HL-60/S4 (cell line): ENCODE measurements around the gene ADCY10.

Experiments
- in situ Hi-C: fragments of 300-500 bp; cut with MboI; formaldehyde crosslinking; loops from 2 replicates; pipeline ENCODE4 v1.14.3; 2022; ENCODE audit warnings: low sequenced_read_pairs

Gene ADCY10

GRCh38 chr1:167784876-167785550, 128.9 kb downstream of the ADCY10 start:
- in situ Hi-C loops = no loop called here

DNA sequence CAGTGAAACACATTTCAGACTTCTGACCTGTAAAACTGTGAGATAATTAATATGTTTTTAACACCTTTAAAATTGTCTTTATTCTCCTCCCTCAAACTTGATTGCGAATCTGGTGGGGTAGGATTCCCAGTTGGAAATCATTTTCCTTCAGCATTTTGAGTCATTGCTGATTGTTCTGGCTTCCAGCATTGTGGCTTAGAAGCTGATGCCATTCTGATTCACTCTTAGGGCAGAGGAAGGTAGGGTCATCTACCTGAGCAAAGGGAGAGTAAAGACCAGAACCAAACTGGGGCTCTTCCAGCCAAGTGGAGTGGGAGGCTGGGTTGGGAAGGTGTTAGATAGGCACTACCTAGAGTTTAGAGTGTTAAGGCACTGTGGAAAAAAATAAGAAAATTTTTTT, 131.0 kb downstream of the ADCY10 start:
- in situ Hi-C loops = no loop called here

DNA sequence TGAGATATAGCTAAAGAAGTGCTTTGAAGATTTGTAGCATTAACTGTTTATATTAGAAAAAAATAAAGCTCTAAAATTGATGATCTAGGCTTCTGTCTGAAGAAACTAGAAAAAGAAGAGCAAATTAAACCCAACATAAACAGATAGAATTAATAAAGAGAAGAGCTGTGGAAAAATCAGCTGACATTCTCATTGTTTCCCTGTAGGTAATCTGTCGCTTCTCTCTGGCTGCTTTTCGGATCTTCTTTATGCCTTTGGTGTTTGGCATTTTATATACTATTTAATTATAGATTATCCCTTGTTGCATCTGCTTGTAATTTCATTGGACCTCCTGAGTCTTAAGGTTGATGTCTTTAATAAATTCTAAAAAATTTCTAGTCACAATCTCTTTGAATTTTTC, 132.4 kb downstream of the ADCY10 start:
- in situ Hi-C loops = no loop called here

- in situ Hi-C loops = no loop called here
These were observed 136.7 kb downstream of the ADCY10 start for GRCh38 chr1:167777269-167777650.

DNA sequence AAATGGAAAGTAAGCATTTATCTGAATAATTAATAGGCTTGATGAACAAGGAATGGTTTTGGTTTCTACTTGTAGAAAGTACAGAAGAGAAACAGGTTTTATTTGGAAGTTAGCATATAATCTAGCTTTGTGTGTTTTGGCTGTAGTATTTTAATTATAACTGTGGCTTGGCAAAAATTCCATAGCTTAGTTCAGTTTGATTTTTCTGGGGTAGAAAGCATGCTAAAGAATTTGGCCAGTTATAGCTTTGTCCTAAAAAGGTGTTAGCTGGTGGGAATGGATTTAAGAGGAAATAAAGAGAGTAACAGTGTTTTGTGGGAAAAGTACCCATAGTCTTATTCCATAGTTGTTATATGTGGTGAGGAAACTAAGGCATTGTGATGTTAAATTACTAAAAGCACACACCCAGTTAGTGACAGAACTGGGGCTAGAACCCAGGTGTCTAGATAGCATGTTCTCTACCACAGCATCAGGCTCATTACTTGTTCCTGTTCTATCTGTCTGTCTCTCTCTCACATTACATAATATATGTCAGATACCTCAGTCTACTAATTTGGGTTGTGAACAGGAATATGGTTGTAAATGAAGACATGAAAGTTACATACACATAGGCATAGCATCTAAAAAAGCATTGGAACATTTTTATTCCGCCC, 137.2 kb downstream of the ADCY10 start:
- in situ Hi-C loops = no loop called here

DNA sequence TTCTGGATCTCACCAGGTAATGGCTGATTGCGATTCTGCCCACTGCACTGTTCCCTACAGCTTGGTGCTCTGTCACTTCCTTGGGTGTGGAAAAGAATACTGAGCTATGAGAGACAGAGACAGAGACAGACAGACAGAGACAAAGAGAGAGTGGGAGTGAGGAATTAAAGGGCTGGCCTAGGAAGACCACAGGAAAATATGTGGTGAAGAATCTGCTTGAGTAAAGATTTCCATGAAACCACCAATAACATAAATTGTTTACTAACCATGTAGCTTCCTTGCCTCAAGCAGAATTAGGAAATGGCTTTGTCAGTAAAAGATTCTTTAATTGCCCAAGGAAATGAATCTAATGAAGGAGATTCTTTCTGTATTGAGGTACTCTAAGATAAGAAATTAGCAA, 137.8 kb downstream of the ADCY10 start:
- in situ Hi-C loops = no loop called here

- in situ Hi-C loops = no loop called here
These were observed 138.8 kb downstream of the ADCY10 start for GRCh38 chr1:167775178-167775577.

GRCh38 chr1:167774710-167775109, 139.2 kb downstream of the ADCY10 start:
- in situ Hi-C loops = no loop called here

DNA sequence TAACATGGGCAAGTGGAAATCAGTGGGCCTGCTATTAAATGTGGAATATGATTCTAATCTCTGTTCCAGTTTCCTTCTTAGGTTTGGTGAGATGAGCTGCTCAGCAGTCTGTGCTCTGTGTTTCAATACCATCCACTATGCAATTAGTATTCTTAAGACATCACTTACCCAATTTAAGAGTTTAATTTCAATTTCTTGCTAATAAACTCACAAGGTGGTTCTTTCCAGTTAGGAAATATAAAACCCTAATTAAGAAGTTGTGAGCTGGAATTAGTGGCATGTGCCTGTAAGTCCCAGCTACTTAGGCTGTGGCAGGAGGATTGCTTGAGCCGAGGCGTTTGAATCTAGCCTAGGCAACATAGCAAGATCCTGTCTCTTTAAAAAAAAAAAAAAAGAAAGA, 140.4 kb downstream of the ADCY10 start:
- in situ Hi-C loops = no loop called here

GRCh38 chr1:167772436-167772835, 141.5 kb downstream of the ADCY10 start:
- in situ Hi-C loops = no loop called here

DNA sequence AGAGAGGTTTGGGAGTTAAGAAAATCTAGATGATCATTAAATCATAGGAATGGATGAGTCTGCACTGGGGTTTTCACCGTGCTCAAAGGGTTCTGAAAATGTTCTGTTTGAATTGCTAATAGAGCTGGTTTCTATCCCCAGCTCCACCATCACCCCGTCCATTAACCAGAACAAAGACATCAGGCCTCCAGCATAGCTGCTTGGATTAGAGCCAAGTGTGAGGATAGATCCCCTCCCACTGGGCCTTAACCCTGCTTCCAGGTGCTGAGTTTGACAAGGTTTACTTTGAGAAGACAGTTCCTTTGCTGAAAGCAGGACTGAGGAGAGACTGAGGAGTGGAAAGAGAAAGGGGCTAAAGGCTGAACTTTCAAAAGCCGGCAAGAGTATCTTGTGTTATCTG, 143.8 kb downstream of the ADCY10 start:
- in situ Hi-C loops = no loop called here

DNA sequence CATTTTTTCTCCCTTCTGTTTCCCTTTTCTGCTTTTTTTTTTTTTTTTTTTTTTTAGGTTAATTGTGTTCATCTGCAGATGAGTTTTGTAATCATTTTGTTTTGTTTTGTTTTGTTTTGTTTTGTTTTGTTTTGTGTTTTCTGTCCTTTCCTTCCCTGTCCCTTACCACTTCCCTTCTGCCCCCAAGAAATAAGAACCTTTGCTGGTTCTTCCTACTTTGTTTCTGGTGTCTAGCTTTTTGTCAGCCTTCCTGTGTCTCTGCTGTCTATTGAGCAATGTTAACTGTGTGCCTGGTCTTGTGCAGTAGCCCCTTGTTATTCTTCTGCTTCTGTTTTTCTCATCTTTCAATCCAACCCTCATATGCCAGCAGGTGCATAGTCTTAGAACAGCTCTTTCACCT, 146.2 kb downstream of the ADCY10 start:
- in situ Hi-C loops = no loop called here

GRCh38 chr1:167766538-167766937, 147.4 kb downstream of the ADCY10 start:
- in situ Hi-C loops = no loop called here

- in situ Hi-C loops = no loop called here
These were observed 148.4 kb downstream of the ADCY10 start for GRCh38 chr1:167765496-167765895.

DNA sequence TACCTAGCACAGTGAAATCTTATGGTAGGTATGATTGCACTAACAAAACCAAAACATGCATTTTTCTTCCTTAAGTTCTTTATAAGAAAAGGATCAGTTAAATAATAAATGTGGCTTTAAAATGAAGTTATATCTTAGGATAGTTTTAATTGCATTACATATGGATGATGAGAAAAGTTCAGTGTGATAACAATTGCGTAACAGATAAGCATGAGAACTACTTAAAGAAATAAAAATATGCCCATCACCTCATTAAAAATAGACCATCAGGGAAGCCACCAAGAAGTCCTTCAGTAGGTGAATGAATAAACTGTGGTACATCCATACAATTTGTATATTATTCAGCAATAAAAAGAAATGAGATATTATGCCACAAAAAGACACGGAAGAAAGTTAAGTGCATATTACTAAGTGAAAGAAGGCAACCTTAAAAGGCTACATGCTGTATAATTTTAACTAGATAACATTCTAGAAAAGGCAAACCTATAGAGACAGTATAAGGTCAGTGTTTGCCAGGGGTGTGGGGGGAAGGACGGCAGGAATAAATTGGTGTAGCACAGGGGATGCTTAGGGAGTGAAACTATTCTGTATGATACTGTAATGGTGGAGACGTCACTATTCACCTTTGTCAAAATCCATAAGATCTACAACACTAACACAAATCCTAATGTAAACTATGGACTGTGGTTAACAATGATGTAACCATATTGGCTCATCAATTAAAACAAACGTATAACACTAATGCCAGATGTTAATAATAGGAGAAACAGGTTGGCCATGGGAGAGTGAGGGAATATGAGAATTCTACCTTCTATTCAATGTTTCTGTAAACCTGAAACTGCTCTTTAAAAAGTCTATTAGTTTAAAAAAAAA, 149.2 kb downstream of the ADCY10 start:
- in situ Hi-C loops = no loop called here

DNA sequence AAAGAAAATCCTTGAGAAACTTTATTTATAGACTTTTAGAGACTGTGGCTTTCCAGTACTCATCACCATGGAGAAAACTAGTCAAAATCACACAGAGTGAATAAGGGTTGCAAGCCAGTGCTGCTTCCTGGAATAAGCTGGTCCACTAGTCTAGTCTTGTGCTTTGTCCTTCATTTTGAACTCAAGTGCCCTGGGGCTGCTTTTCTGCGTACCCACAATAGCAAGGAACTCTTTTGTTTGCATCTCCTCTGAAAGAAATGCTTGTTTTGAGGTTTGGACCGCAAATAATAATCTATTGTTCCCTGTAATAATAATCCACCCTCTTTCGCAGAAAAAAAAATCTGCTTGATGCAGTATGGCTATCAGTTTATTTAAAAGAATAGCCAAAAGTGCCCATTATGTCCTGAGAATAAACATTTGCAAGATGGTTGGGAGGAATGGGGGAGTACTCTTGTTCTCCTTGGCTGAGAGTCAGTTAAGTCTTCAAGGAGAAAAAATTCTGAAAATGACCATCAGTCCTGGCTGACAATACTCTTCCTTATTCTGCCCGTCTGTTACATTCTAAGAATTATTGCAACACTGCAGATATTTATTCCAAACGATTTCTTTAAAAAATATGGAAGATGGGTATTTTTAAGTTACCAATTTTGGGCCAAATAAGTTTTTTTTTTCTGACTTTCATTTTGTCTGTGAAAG, 150.3 kb downstream of the ADCY10 start:
- in situ Hi-C loops = no loop called here

- in situ Hi-C loops = no loop called here
These were observed 151.7 kb downstream of the ADCY10 start for GRCh38 chr1:167762061-167762746.

DNA sequence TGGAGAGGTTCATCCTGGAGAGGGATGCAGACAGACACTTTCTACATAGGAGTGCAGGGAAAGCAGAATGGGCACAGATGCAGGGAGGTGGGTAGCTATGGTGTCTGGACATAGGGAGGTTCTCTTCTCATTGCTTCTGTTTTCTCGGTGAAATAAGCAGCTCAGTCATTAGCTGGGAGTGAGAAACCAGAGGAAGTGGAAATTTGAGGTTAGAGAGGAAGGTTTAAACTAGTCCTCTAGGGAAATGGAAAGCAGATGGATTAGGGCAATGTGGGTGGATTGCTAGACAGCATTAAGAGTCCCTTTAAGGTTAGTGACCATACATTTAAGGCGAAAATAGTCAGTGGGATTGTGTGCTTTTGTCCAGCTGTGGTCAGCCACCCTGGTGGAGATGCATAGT, 152.5 kb downstream of the ADCY10 start:
- in situ Hi-C loops = no loop called here
